ENCODE data around the gene KIRREL1. TPM values are rescaled to one million over a fixed set of nuclear protein-coding genes. Genes with fewer than 3 reads are reported as not detected.

The KIRREL1 gene
- total RNA-seq, 4 donors from 2014 or later: 8.8 to 19.6 (median 14.5) TPM

DNA sequence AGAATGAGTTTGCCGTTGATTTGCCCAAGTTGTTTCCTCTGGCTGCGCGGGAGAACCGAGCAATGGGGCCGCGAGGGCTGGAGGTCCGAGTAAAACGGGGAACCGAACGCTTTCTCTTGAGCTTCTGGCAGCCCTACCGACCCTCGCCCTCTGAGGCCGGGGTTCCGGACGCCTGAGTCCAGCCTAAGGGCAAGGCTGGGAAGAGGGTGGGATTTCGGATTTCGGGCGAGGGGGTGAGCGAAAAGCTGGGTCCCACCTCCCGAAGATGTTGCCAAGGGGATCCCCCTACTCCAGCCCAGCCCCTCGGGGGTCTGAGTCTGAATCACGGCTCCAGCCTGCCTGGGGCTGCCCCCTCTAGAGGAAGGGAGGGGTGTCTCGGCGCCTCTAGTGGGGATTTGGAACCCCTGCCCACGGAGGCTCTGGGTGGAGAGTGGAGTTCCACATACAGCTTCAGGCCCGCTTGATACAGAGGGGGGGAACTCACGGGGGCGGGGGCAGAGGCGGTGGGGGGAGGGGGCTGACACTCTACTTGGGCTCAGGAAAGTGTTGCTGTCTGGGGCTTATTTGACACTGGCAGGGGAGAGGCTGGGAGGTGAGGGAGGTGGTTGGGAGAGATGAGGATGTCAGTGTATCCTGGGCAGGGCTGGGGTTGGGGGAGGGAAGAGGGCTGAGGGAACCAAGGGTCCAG, 617 bp downstream of the KIRREL1 start:
- WGBS, 2 donors: 0 to 1% methylated on average over 7 to 23 of the region's 29 CpGs
- peak in 1 of 2 donors; percentile 91 for DNase-seq (ENCODE audit: low spot score in 2 of 2)
- peak overlapping the region; percentile 90 for H3K4me3 ChIP-seq (ENCODE audit: low read depth, poor library complexity, severe bottlenecking)
- TF ChIP-seq POLR2A (IDR thresholded peaks at IDR 0.05): no peak
- TF ChIP-seq, protein P1, sequence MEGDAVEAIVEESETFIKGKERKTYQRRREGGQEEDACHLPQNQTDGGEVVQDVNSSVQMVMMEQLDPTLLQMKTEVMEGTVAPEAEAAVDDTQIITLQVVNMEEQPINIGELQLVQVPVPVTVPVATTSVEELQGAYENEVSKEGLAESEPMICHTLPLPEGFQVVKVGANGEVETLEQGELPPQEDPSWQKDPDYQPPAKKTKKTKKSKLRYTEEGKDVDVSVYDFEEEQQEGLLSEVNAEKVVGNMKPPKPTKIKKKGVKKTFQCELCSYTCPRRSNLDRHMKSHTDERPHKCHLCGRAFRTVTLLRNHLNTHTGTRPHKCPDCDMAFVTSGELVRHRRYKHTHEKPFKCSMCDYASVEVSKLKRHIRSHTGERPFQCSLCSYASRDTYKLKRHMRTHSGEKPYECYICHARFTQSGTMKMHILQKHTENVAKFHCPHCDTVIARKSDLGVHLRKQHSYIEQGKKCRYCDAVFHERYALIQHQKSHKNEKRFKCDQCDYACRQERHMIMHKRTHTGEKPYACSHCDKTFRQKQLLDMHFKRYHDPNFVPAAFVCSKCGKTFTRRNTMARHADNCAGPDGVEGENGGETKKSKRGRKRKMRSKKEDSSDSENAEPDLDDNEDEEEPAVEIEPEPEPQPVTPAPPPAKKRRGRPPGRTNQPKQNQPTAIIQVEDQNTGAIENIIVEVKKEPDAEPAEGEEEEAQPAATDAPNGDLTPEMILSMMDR (IDR thresholded peaks at IDR 0.05): no peak
- intact Hi-C loops (cut with DNase I; ENCODE audit: low total_unique reads): loop anchor here (5.0 kb wide), 2 partner anchors 43 to 93 kb away; no protein-coding TSS in a partner anchor

DNA sequence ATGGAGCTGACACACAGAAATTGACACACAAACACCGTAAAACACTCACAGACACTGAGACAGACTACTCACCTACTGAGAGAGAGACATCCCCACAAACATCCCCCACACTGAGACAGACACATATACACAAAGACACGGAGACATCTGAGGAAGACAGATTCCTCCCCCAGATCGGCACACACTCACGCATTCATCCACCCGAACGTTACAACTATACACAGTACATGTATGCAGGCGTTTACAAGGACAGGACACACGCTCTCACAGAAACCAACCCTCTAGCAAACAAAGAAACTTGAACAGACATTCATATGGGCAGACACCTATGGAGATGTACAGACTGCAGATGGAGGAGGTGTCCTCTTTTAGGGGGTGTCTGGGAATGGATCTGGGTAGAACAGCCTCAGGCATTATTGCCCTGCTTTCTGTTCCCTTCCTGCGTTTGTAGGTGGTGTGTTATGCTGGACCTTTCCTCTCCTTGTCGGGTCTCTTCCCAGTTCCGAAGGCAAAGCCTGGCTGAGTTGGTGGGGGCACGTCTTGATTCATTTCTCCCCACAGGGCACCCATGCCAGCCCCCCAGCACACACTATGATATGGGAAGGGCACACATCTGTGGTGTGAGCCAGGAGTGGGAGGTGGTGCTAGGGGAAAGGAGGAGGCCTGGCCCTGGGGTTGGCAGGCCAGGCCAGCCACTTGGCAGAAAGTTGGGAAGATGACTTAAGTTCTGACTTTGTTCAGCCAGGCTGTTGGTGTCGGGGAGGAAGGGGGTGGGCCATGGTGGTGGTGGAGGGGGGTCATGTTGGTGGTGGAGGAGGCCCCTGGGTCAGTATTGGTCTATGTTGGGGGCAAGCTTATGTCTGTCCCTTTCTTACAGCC, 1.5 kb downstream of the KIRREL1 start:
- intact Hi-C loops (cut with DNase I; ENCODE audit: low total_unique reads): loop anchor here (5.0 kb wide), 2 partner anchors 42 to 92 kb away; no protein-coding TSS in a partner anchor
- WGBS, 2 donors: 18 to 19% methylated on average over 13 of the region's 13 CpGs
- no peak overlapping the region for H3K4me3 ChIP-seq (ENCODE audit: low read depth, poor library complexity, severe bottlenecking)
- TF ChIP-seq, protein P1 (IDR thresholded peaks at IDR 0.05): no peak
- TF ChIP-seq POLR2A (IDR thresholded peaks at IDR 0.05): no peak
- DNase-seq (ENCODE audit: low spot score in 2 of 2): peak in 1 of 2 donors; percentile 24

DNA sequence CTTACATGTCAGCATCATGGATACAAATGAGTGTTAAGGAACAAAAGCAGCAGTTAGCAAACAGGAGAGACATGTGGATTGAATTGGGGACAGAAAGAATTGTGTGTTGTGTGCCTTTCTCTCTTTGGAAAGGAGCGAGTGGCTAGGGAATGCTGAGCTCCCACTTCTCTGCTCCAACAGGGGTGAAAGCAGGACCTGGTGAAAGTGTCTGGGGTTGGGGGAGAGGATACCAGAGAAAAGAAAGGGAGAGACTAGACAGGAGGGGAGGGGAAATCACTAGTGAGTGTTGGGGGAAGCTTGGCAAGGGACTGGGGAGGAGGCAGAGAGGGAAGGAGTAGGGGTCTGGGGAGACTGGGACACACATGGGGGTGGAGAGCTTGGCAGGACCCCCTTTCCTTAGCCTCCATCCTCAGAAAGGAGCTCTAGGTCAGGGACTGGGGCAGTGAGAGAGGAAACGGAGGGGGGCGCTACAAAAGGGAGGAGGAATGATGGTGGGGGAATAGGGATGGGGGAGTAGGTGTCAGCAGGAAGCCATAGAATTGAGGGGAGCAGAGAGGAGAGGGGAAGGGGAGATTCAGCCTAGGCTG, 2.2 kb downstream of the KIRREL1 start:
- 56 to 66% methylated on average over 3 of the region's 3 CpGs for WGBS, 2 donors
- DNase-seq (ENCODE audit: low spot score in 2 of 2): no peak
- intact Hi-C loops (cut with DNase I; ENCODE audit: low total_unique reads): no loop called here
- H3K4me3 ChIP-seq (ENCODE audit: low read depth, poor library complexity, severe bottlenecking): no peak overlapping the region
- TF ChIP-seq POLR2A (IDR thresholded peaks at IDR 0.05): no peak
- TF ChIP-seq, protein P1 (IDR thresholded peaks at IDR 0.05): no peak

DNA sequence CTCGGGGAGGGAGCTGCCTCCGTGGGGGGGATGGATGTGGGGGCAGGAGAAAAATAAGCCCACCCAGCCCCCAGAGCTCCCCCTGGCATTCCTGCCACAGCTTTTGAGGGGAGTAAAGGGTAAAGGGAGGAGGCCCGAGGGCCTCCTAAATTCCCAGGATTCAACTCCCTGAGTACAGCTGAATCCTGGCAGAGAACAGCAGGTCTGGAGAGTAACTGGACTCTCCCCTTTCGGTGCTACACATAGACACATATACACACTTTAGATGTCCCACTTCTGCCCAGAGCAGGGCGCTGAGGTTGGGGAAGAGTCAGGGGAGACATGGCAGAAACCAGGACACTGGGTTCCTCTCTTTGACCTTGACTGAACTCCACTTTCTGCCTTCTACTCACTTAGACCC, 3.0 kb downstream of the KIRREL1 start:
- WGBS, 2 donors: 52 to 69% methylated on average over 5 of the region's 5 CpGs
- no peak for TF ChIP-seq POLR2A (IDR thresholded peaks at IDR 0.05)
- TF ChIP-seq, protein P1 (IDR thresholded peaks at IDR 0.05): no peak
- intact Hi-C loops (cut with DNase I; ENCODE audit: low total_unique reads): no loop called here
- DNase-seq (ENCODE audit: low spot score in 2 of 2): no peak
- no peak overlapping the region for H3K4me3 ChIP-seq (ENCODE audit: low read depth, poor library complexity, severe bottlenecking)

DNA sequence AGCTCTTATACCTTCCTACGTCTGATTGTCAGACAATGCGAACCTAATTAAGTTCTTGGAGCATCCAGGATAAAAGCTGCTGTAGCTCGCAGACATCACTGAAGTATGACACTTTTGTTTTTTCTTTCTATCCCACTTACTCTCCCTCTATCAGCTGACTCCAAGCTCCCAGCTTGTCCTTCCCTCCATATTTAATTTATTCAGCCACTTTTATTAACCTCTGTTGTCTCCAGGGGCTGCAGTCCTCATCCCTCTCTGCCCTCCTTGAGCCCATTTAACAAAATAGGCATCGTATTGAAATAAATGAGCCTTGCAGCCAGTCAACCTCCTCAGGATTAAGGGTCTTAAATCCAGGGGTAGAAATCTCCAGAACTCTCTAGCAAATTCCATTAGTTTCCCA, 7.1 kb downstream of the KIRREL1 start:
- no peak for TF ChIP-seq POLR2A (IDR thresholded peaks at IDR 0.05)
- TF ChIP-seq, protein P1 (IDR thresholded peaks at IDR 0.05): no peak
- DNase-seq (ENCODE audit: low spot score in 2 of 2): no peak
- intact Hi-C loops (cut with DNase I; ENCODE audit: low total_unique reads): no loop called here
- no peak overlapping the region for H3K4me3 ChIP-seq (ENCODE audit: low read depth, poor library complexity, severe bottlenecking)
- 81 to 84% methylated on average over 4 of the region's 4 CpGs for WGBS, 2 donors

Measured in lower leg skin (tissue), 4 donors.